GM12878 (cell line): ENCODE data around the gene TENT4B. TPM values are rescaled to one million over a fixed set of nuclear protein-coding genes. Genes with fewer than 3 reads are reported as not detected.

ENCODE experiments used
- BACH1 ChIP-seq: fragments of 450-650 bp; IDR thresholded peaks from 2 replicates; pipeline ENCODE4 v1.6.1; 2017; ENCODE audit warnings: mild to moderate bottlenecking, borderline replicate concordance
- CBFB ChIP-seq: IDR thresholded peaks from 2 replicates; pipeline ENCODE4 v1.6.1; 2016; ENCODE audit warnings: antibody characterized with exemption, low read depth
- CHD1 ChIP-seq: IDR thresholded peaks from 2 replicates; pipeline ENCODE4 v1.6.1; 2012; ENCODE audit warnings: low read depth, low read length, improper control_type of control experiment
- CREB1 ChIP-seq: IDR thresholded peaks from 2 replicates; pipeline ENCODE4 v1.6.1; 2012; ENCODE audit warnings: low read depth, mild to moderate bottlenecking, inconsistent platforms
- ESRRA ChIP-seq: IDR thresholded peaks from 2 replicates; pipeline ENCODE4 v1.6.1; 2012; ENCODE audit warnings: mild to moderate bottlenecking, low read length, improper control_type of control experiment
- EZH2 ChIP-seq: IDR thresholded peaks from 2 replicates; pipeline ENCODE4 v1.6.1; 2012; ENCODE audit warnings: low read depth, mild to moderate bottlenecking, control low read depth, inconsistent platforms, low read length, borderline replicate concordance; ENCODE audit not compliant: control insufficient read depth
- HDGF ChIP-seq: fragments of 450-650 bp; IDR thresholded peaks from 2 replicates; pipeline ENCODE4 v1.6.1; 2016; ENCODE audit warnings: antibody characterized with exemption
- IKZF2 ChIP-seq, 2 experiments: fragments of 450-650 bp; IDR thresholded peaks; 2 replicates each; pipeline ENCODE4 v1.6.1; 2017; ENCODE audit warnings: mild to moderate bottlenecking in 2 of 2, moderate library complexity in 2 of 2
- IRF3 ChIP-seq: fragments of 450-650 bp; IDR thresholded peaks from 2 replicates; pipeline ENCODE4 v1.6.1; 2014; ENCODE audit warnings: mild to moderate bottlenecking
- MTA3 ChIP-seq: IDR thresholded peaks from 2 replicates; pipeline ENCODE4 v1.6.1; 2012; ENCODE audit warnings: low read length, inconsistent platforms, borderline replicate concordance
- NKRF ChIP-seq: fragments of 450-650 bp; conservative IDR thresholded peaks from 2 replicates; pipeline ENCODE4 v1.6.1; 2017; ENCODE audit warnings: mild to moderate bottlenecking, moderate library complexity
- POLR2A ChIP-seq: IDR thresholded peaks from 2 replicates; pipeline ENCODE4 v1.6.1; 2011; ENCODE audit warnings: low read depth, mild to moderate bottlenecking, low read length
- SMARCA5 ChIP-seq: fragments of 450-650 bp; IDR thresholded peaks from 2 replicates; pipeline ENCODE4 v1.6.1; 2017; ENCODE audit warnings: mild to moderate bottlenecking
- SUZ12 ChIP-seq: fragments of 200-600 bp; sonication (generic); IDR thresholded peaks from one replicate; pipeline ENCODE4 v1.6.1; 2018; ENCODE audit warnings: antibody characterized with exemption, mild to moderate bottlenecking; ENCODE audit not compliant: unreplicated experiment
- YY1 ChIP-seq: IDR thresholded peaks from 2 replicates; pipeline ENCODE4 v1.6.1; 2011; ENCODE audit warnings: low read depth, mild to moderate bottlenecking, low read length
- polyA plus RNA-seq, 11 experiments: library from polyadenylated mRNA; depleted of rRNA in 4 of 11; unstranded in 6 of 11; stranded (reverse) in 5 of 11; fragments of >200 nt; fragmentation: Nextera tagmentation in 4 of 11; fragmentation: Illumina TruSeq in 1 of 11; extraction: Ambion mirVana in 4 of 11; extraction: Trizol in 1 of 11; gene quantifications; 1 replicate in 1 of 11; 2 replicates in 10 of 11; pipeline versions ENCODE4 v1.2.1 to v1.2.3, GENCODE V29; 2011 to 2016; ENCODE audit warnings: inconsistent platforms in 2 of 11, missing spikeins in 2 of 11, low read depth in 1 of 11
- total RNA-seq, 4 experiments: library from RNA; depleted of rRNA in 3 of 4; stranded (reverse); fragments of >200 nt in 3 of 4; fragmentation: Illumina TruSeq in 1 of 4; extraction: Trizol in 1 of 4; gene quantifications; 2 replicates each; pipeline versions ENCODE4 v1.2.1 to v1.2.3, GENCODE V29; 2013 to 2021
- TF ChIP-seq, protein P1 (sequence below): fragments of 450-650 bp; IDR thresholded peaks from 2 replicates; pipeline ENCODE4 v1.6.1; 2017; ENCODE audit warnings: mild to moderate bottlenecking, moderate library complexity
- TF ChIP-seq, protein P2 (sequence below): fragments of 450-650 bp; IDR thresholded peaks from 2 replicates; pipeline ENCODE4 v1.6.1; 2016; ENCODE audit warnings: mild to moderate bottlenecking, moderate library complexity, borderline replicate concordance

Gene TENT4B
- total and polyA plus RNA-seq, 10 of the 15 experiments (the other 5 are each of a cell fraction or from before 2014, with no cell fraction given): 4.4 to 16.7 (median 10.8) TPM

GRCh38 chr16:50121721-50122445 is 31.2 kb upstream of the TENT4B start (continued):
- TF ChIP-seq, protein P1, sequence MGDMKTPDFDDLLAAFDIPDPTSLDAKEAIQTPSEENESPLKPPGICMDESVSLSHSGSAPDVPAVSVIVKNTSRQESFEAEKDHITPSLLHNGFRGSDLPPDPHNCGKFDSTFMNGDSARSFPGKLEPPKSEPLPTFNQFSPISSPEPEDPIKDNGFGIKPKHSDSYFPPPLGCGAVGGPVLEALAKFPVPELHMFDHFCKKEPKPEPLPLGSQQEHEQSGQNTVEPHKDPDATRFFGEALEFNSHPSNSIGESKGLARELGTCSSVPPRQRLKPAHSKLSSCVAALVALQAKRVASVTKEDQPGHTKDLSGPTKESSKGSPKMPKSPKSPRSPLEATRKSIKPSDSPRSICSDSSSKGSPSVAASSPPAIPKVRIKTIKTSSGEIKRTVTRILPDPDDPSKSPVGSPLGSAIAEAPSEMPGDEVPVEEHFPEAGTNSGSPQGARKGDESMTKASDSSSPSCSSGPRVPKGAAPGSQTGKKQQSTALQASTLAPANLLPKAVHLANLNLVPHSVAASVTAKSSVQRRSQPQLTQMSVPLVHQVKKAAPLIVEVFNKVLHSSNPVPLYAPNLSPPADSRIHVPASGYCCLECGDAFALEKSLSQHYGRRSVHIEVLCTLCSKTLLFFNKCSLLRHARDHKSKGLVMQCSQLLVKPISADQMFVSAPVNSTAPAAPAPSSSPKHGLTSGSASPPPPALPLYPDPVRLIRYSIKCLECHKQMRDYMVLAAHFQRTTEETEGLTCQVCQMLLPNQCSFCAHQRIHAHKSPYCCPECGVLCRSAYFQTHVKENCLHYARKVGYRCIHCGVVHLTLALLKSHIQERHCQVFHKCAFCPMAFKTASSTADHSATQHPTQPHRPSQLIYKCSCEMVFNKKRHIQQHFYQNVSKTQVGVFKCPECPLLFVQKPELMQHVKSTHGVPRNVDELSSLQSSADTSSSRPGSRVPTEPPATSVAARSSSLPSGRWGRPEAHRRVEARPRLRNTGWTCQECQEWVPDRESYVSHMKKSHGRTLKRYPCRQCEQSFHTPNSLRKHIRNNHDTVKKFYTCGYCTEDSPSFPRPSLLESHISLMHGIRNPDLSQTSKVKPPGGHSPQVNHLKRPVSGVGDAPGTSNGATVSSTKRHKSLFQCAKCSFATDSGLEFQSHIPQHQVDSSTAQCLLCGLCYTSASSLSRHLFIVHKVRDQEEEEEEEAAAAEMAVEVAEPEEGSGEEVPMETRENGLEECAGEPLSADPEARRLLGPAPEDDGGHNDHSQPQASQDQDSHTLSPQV: no peak; the same call in 1 of the 2 replicates
- TF ChIP-seq IRF3 (no peak), SMARCA5 (0 out of 2 replicates have a peak, but pooled peaks have one; percentile 0), POLR2A (no peak), HDGF (no peak), YY1 (no peak), CHD1 (no peak), BACH1 (peak; percentile 59; the same call in 1 of the 2 replicates), MTA3 (0 out of 2 replicates have a peak, but pooled peaks have one; percentile 34), CREB1 (peak; percentile 17; the same call in 1 of the 2 replicates), ESRRA (no peak), CBFB (peak; percentile 72; the same call in 1 of the 2 replicates), EZH2 (no peak), IKZF2 (IDR thresholded peaks at IDR 0.05) (peak; percentile 82 to 86), SUZ12 (no peak), NKRF (no peak)
- TF ChIP-seq, protein P2, sequence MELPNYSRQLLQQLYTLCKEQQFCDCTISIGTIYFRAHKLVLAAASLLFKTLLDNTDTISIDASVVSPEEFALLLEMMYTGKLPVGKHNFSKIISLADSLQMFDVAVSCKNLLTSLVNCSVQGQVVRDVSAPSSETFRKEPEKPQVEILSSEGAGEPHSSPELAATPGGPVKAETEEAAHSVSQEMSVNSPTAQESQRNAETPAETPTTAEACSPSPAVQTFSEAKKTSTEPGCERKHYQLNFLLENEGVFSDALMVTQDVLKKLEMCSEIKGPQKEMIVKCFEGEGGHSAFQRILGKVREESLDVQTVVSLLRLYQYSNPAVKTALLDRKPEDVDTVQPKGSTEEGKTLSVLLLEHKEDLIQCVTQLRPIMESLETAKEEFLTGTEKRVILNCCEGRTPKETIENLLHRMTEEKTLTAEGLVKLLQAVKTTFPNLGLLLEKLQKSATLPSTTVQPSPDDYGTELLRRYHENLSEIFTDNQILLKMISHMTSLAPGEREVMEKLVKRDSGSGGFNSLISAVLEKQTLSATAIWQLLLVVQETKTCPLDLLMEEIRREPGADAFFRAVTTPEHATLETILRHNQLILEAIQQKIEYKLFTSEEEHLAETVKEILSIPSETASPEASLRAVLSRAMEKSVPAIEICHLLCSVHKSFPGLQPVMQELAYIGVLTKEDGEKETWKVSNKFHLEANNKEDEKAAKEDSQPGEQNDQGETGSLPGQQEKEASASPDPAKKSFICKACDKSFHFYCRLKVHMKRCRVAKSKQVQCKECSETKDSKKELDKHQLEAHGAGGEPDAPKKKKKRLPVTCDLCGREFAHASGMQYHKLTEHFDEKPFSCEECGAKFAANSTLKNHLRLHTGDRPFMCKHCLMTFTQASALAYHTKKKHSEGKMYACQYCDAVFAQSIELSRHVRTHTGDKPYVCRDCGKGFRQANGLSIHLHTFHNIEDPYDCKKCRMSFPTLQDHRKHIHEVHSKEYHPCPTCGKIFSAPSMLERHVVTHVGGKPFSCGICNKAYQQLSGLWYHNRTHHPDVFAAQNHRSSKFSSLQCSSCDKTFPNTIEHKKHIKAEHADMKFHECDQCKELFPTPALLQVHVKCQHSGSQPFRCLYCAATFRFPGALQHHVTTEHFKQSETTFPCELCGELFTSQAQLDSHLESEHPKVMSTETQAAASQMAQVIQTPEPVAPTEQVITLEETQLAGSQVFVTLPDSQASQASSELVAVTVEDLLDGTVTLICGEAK: no peak
